Uterus (tissue), 4 donors: ENCODE data around the gene ANKK1. TPM values are rescaled to one million over a fixed set of nuclear protein-coding genes. Genes with fewer than 3 reads are reported as not detected.

Experiments
- DNase-seq, 2 donors: peaks; one replicate each; pipeline ENCODE4 v3.0.0-alpha.2; 2019 to 2020
- H3K27ac ChIP-seq, 2 donors: fragments of 200-600 bp; sonication (generic); 1 replicate in 1 of 2; 2 replicates in 1 of 2; pipeline ENCODE4 v1.5.1; 2016 to 2018
- H3K27me3 ChIP-seq, 2 donors: fragments of 200-600 bp; sonication (generic); one replicate each; pipeline ENCODE4 v1.5.1; 2018 to 2019; ENCODE audit warnings: control low read depth in 1 of 2
- H3K36me3 ChIP-seq, 2 donors: fragments of 200-600 bp; sonication (generic); one replicate each; pipeline ENCODE4 v1.5.1; 2019; ENCODE audit warnings: control low read depth in 1 of 2
- H3K4me1 ChIP-seq, 2 donors: fragments of 200-600 bp; sonication (generic); one replicate each; pipeline ENCODE4 v1.5.1; 2018 to 2019; ENCODE audit warnings: control low read depth in 1 of 2
- H3K4me3 ChIP-seq, 2 donors: fragments of 200-600 bp; sonication (generic); 1 replicate in 1 of 2; 2 replicates in 1 of 2; pipeline ENCODE4 v1.5.1; 2018 to 2019; ENCODE audit warnings: mild to moderate bottlenecking in 1 of 2
- H3K9me3 ChIP-seq, 2 donors: fragments of 200-600 bp; sonication (generic); one replicate each; pipeline ENCODE4 v1.5.1; 2019; ENCODE audit warnings: control low read depth in 1 of 2
- POLR2A ChIP-seq, 2 donors: fragments of 450-650 bp; IDR thresholded peaks; one replicate each; pipeline ENCODE4 v1.6.1; 2016; ENCODE audit warnings: antibody characterized with exemption in 2 of 2, mild to moderate bottlenecking in 1 of 2, moderate library complexity in 1 of 2
- intact Hi-C: fragments of 100-400 bp; cut with DNase I; formaldehyde crosslinking; loops from one replicate; pipeline ENCODE4 v1.15.1; 2023; ENCODE audit warnings: low total_unique reads
- total RNA-seq, 4 donors: library from RNA; depleted of rRNA in 3 of 4; stranded (reverse); fragments of >200 nt in 3 of 4; gene quantifications; one replicate each; pipeline versions ENCODE4 v1.1.0 to v1.2.4, GENCODE V29; 2014 to 2023
- TF ChIP-seq, protein P1 (sequence below), 4 experiments: fragments of 200-600 bp in 2 of 4; fragments of 450-650 bp in 2 of 4; sonication (generic) in 2 of 4; IDR thresholded peaks; one replicate each; pipeline ENCODE4 v1.5.1; 2016 to 2019; ENCODE audit warnings: antibody characterized with exemption in 4 of 4, mild to moderate bottlenecking in 2 of 4, moderate library complexity in 1 of 4
- donor health status: DM: yes; HTN: yes; CAD: no.

Gene ANKK1
- total RNA-seq, 4 donors from 2014 or later = 0.41 to 1.0 TPM; not detected in 2

DNA sequence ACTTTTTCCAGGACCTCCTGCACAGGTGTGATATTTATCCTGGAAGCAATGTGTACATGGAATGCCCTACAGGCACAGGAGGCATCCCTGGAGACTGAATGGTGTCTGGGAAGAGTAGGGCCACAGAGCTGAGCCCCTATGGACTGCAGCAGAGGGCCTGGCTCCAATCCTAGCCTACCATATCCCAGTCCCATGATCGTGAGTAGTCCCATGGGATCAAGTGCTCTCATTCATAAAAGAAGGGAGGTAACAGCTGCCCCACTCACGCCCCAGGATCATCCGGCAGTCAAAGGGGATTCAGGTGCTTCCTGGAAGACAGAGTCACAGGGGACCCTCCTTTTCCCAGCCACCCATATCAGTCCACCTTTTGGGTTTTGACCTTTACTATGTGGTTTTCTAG, 24.0 kb downstream of the ANKK1 start:
- H3K9me3 ChIP-seq = no peaks in the 10 kb centered on the region
- no peak for DNase-seq
- TF ChIP-seq, protein P1, sequence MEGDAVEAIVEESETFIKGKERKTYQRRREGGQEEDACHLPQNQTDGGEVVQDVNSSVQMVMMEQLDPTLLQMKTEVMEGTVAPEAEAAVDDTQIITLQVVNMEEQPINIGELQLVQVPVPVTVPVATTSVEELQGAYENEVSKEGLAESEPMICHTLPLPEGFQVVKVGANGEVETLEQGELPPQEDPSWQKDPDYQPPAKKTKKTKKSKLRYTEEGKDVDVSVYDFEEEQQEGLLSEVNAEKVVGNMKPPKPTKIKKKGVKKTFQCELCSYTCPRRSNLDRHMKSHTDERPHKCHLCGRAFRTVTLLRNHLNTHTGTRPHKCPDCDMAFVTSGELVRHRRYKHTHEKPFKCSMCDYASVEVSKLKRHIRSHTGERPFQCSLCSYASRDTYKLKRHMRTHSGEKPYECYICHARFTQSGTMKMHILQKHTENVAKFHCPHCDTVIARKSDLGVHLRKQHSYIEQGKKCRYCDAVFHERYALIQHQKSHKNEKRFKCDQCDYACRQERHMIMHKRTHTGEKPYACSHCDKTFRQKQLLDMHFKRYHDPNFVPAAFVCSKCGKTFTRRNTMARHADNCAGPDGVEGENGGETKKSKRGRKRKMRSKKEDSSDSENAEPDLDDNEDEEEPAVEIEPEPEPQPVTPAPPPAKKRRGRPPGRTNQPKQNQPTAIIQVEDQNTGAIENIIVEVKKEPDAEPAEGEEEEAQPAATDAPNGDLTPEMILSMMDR (IDR thresholded peaks at IDR 0.05) = no peak
- TF ChIP-seq POLR2A (IDR thresholded peaks at IDR 0.05) = no peak

DNA sequence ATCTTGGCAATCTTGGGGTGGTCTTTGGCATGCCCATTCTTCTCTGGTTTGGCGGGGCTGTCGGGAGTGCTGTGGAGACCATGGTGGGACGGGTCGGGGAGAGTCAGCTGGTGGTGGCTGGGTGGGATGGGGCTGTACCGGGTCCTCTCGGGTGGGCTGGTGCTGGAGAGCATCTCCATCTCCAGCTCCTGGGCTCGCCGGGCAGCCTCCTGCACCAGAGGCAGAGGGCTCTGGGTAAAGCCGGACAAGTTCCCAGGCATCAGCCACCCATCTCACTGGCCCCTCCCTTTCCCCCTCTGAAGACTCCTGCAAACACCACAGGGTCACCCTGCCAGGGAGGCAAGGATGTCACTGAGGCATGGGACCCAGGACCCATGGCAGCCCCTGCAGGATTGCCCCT, 25.1 kb downstream of the ANKK1 start:
- Histone ChIP-seq H3K27me3 (no peaks in the 10 kb centered on the region), H3K9me3 (no peaks in the 10 kb centered on the region), H3K27ac (no peak overlapping the region), H3K4me1 (no peaks in the 10 kb centered on the region), H3K36me3 (no peaks in the 10 kb centered on the region), H3K4me3 (no peak overlapping the region)
- no peak for DNase-seq
- intact Hi-C loops = no loop called here
- TF ChIP-seq, protein P1 (IDR thresholded peaks at IDR 0.05) = no peak
- TF ChIP-seq POLR2A (IDR thresholded peaks at IDR 0.05) = no peak

More for the DNA sequence above, 24.0 kb downstream of the ANKK1 start:
- H3K27ac ChIP-seq = no peak overlapping the region
- H3K4me1 ChIP-seq = no peaks in the 10 kb centered on the region
- no peaks in the 10 kb centered on the region for H3K36me3 ChIP-seq
- no peaks in the 10 kb centered on the region for H3K27me3 ChIP-seq
- no peak overlapping the region for H3K4me3 ChIP-seq
- intact Hi-C loops = no loop called here

DNA sequence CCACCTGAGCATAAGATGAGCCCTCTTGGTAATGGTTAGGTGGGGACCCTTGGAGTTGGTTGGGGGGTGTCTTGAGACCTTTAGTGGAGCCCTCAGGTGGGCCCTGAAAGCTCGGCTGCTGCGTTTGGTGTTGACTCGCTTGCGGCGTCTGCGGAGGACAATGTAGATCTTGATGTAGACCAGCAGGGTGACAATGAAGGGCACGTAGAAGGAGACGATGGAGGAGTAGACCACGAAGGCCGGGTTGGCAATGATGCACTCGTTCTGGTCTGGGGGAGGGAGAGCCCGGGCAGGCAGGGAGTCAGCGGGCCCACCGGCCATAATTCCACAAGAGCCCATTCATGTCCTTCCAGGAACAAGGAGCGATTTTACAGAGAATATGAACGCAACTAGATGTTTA, 27.8 kb downstream of the ANKK1 start:
- Histone ChIP-seq H3K27ac (no peak overlapping the region), H3K36me3 (no peaks in the 10 kb centered on the region), H3K9me3 (no peaks in the 10 kb centered on the region), H3K4me1 (no peaks in the 10 kb centered on the region), H3K4me3 (no peak overlapping the region), H3K27me3 (no peaks in the 10 kb centered on the region)
- intact Hi-C loops = no loop called here
- TF ChIP-seq POLR2A (IDR thresholded peaks at IDR 0.05) = no peak
- TF ChIP-seq, protein P1 (IDR thresholded peaks at IDR 0.05) = no peak
- DNase-seq = no peak

DNA sequence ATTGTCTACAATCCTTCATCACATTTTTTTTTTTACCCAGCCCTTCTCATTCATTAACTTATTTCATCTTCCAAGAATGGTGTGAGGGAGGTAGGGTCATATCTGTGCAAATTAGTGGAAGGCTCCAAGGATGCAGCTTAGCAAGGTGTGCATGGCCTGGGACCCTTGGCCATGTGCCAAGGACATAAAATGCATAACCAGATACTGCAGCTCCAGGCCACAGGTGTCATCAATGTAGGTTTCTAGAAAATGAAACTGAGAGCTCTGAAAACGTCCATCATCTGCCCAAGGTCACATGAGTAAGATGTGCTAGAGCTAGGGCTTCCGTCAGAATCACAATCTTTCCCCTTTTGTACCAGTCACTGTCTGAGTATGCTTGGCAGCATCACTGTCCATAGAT, 29.8 kb downstream of the ANKK1 start:
- Histone ChIP-seq H3K9me3 (no peaks in the 10 kb centered on the region), H3K4me1 (no peaks in the 10 kb centered on the region), H3K27me3 (no peaks in the 10 kb centered on the region), H3K36me3 (no peaks in the 10 kb centered on the region), H3K27ac (no peak overlapping the region), H3K4me3 (no peak overlapping the region)
- TF ChIP-seq, protein P1 (IDR thresholded peaks at IDR 0.05) = no peak
- TF ChIP-seq POLR2A (IDR thresholded peaks at IDR 0.05) = no peak
- intact Hi-C loops = no loop called here
- no peak for DNase-seq

DNA sequence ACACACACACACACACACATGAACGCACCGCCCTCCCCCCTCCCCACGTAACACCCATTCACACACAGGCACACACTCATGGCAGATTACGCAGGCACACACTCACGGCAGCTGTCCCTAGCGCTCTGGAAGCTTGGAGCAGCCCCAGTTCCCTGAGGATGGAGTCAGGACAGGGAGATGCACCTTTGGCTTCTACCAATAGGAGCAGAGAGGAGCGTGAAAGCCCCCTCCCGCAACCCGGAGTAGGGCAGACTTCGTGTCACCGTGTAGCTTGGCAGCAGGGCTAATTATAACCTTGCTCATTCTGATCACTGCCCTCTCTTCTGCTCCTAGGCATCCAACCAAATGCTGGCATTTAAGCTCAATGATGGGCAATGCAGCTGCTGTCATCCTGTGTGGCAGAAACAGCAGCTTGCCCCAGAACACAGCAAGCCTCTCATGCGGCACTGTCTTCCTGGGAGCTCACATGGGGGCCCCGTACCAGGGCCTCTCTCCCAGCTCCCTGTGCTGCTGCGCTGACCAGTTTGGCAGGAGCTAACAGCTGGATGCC, 31.9 kb downstream of the ANKK1 start:
- TF ChIP-seq POLR2A (IDR thresholded peaks at IDR 0.05) = no peak
- TF ChIP-seq, protein P1 (IDR thresholded peaks at IDR 0.05) = no peak
- Histone ChIP-seq H3K27ac (no peak overlapping the region), H3K36me3 (no peaks in the 10 kb centered on the region), H3K4me3 (no peak overlapping the region), H3K9me3 (no peaks in the 10 kb centered on the region), H3K4me1 (no peaks in the 10 kb centered on the region), H3K27me3 (no peaks in the 10 kb centered on the region)
- intact Hi-C loops = no loop called here
- no peak for DNase-seq
